ENCODE results near the gene ZNF266.

ZNF266 gene

DNA sequence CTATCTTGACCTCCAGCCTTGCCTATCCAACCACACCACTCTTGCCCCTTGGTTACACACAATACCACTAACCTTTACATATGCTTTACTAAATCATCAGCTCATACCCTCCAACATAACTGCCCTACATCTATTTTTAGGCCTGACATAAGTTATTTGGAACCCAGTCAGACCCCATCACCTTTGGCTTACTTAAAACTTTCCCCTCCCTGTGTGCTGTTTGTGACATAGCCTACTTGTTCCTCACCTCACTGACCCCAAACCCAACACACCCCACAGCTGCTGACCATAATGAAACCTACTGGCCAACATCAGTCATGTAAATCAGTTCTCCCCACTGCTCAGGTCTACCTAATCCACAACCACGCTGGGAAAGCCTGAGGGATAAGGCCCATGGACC lies 4.9 kb downstream of the ZNF266 start:
- TF ChIP-seq, protein P1, sequence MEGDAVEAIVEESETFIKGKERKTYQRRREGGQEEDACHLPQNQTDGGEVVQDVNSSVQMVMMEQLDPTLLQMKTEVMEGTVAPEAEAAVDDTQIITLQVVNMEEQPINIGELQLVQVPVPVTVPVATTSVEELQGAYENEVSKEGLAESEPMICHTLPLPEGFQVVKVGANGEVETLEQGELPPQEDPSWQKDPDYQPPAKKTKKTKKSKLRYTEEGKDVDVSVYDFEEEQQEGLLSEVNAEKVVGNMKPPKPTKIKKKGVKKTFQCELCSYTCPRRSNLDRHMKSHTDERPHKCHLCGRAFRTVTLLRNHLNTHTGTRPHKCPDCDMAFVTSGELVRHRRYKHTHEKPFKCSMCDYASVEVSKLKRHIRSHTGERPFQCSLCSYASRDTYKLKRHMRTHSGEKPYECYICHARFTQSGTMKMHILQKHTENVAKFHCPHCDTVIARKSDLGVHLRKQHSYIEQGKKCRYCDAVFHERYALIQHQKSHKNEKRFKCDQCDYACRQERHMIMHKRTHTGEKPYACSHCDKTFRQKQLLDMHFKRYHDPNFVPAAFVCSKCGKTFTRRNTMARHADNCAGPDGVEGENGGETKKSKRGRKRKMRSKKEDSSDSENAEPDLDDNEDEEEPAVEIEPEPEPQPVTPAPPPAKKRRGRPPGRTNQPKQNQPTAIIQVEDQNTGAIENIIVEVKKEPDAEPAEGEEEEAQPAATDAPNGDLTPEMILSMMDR (IDR thresholded peaks at IDR 0.05; ENCODE audit: low read depth, low read length) = no peak
- TF ChIP-seq MYC (IDR thresholded peaks at IDR 0.05; ENCODE audit: low read depth, low read length) = no peak
- TF ChIP-seq, protein P2, sequence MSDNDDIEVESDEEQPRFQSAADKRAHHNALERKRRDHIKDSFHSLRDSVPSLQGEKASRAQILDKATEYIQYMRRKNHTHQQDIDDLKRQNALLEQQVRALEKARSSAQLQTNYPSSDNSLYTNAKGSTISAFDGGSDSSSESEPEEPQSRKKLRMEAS (IDR thresholded peaks at IDR 0.05; ENCODE audit: low read depth, low read length) = no peak
- no peak for TF ChIP-seq POLR2A (IDR thresholded peaks at IDR 0.05; ENCODE audit: extremely low read depth, insufficient read length)
- no peak overlapping the region for H3K4me3 ChIP-seq (ENCODE audit: low read depth, low read length)
- DNase-seq (ENCODE audit: low read depth) = no peak

DNA sequence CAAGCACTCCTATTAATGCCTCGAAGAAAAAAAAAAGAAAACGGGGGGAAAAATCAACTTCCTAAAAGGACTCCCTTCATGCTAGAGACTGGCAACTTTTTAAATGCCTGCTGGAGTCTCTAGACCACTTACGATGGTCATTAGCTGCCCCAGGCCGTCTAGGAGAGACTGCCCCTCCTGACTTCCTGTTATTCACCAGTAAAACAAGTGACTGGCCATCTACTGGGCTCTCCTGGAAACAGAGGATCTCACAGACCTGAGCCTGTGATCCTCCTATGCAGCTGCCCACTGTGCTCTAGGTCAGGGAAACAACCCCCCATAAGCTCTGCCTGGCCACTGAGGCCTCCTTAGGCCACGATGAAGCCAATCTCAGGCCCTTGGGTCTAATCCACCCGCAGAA lies 7.4 kb downstream of the ZNF266 start:
- TF ChIP-seq MYC (IDR thresholded peaks at IDR 0.05; ENCODE audit: low read depth, low read length) (no peak), POLR2A (IDR thresholded peaks at IDR 0.05; ENCODE audit: extremely low read depth, insufficient read length) (no peak)
- TF ChIP-seq, protein P2 (IDR thresholded peaks at IDR 0.05; ENCODE audit: low read depth, low read length) = no peak
- TF ChIP-seq, protein P1 (IDR thresholded peaks at IDR 0.05; ENCODE audit: low read depth, low read length) = no peak
- no peak overlapping the region for H3K4me3 ChIP-seq (ENCODE audit: low read depth, low read length)
- no peak for DNase-seq (ENCODE audit: low read depth)

DNA sequence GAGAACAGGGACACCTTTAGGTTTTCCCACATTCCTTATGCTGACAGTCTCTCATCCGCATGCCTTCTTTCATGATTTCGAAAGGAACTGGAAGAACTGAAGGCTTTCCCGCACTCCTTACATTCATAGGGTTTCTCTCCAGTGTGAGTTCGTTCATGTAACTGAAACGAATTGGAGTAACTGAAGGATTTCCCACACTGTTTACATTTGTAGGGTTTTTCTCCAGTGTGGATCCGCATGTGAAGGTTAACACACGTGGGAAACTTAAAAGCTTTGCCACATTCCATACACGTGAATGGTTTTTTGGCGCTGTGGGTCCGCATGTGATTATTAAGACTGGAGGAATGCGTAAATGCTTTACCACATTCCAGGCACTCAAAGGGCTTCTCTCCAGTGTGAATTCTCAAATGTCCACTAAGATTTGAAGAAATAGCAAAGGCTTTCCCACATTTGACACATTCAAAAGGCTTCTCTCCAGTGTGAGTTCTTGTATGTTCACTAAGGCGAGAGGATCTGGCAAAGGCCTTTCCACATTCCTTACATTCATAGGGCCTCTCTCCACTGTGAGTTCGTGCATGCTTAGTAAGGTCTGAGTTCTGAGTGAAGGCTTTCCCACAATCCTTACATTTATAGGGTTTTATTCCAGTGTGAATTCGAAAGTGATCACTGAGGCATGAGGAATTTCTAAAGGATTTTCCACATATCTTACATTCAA lies 22.0 kb downstream of the ZNF266 start:
- DNase-seq (ENCODE audit: low read depth) = no peak
- TF ChIP-seq MYC (IDR thresholded peaks at IDR 0.05; ENCODE audit: low read depth, low read length) (no peak), POLR2A (IDR thresholded peaks at IDR 0.05; ENCODE audit: extremely low read depth, insufficient read length) (no peak)
- TF ChIP-seq, protein P1 (IDR thresholded peaks at IDR 0.05; ENCODE audit: low read depth, low read length) = no peak
- TF ChIP-seq, protein P2 (IDR thresholded peaks at IDR 0.05; ENCODE audit: low read depth, low read length) = no peak
- H3K4me3 ChIP-seq (ENCODE audit: low read depth, low read length) = no peak overlapping the region

DNA sequence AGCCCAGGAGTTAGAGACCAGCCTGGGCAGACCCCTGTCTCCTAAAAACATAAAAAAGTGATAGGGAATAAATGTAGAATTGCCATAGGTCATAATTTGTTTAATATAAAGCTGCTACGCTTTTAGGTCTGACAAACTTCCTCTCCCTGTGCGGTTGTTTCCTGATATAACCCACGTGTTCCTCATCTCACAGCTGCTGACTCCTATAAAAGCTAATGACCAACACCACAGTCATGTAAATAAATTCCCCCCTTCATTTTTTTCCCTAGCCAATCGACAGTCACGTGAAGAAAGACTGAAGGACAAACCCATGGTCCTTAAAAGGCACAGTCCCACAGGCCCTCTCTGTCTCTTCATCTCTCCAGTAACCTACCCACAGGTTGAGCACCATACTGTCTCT lies 27.5 kb downstream of the ZNF266 start:
- H3K4me3 ChIP-seq (ENCODE audit: low read depth, low read length) = no peak overlapping the region
- TF ChIP-seq, protein P2 (IDR thresholded peaks at IDR 0.05; ENCODE audit: low read depth, low read length) = peak; percentile 86
- TF ChIP-seq POLR2A (IDR thresholded peaks at IDR 0.05; ENCODE audit: extremely low read depth, insufficient read length) (no peak), MYC (IDR thresholded peaks at IDR 0.05; ENCODE audit: low read depth, low read length) (no peak)
- TF ChIP-seq, protein P1 (IDR thresholded peaks at IDR 0.05; ENCODE audit: low read depth, low read length) = no peak
- DNase-seq (ENCODE audit: low read depth) = peak; percentile 40

DNA sequence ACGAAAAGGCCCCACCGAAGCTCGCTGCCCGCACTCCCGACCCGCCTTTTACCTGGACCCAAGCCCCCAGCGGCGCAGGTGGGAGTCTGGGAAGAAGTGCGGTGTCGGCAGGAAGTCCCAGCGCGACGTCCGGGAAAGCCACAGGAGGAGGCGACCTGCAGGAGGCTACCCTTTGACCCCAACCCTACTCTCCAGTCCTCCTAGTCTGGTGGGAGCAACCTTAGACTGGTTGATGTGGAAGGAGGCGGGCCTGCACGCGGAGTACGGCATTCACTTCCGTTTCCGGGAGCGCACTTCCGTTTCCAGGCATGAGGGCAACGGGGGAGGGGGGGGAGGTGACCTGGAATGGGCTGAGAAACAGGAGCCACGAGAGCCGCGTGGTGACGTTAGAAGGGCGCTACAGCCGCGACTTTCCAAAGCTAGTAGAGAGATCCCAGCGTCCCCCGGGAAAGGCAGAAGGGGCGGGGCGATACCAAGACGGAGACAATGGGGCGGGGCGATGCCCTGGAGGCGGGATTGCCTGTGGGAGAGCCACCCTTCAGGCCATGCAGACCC lies 28.5 kb downstream of the ZNF266 start:
- H3K4me3 ChIP-seq (ENCODE audit: low read depth, low read length) = no peak overlapping the region

More for the DNA sequence above, 28.5 kb downstream of the ZNF266 start:
- DNase-seq (ENCODE audit: low read depth) = no peak
- TF ChIP-seq POLR2A (IDR thresholded peaks at IDR 0.05; ENCODE audit: extremely low read depth, insufficient read length) = no peak
- TF ChIP-seq, protein P1 (IDR thresholded peaks at IDR 0.05; ENCODE audit: low read depth, low read length) = no peak
- TF ChIP-seq, protein P2 (IDR thresholded peaks at IDR 0.05; ENCODE audit: low read depth, low read length) = no peak
- no peak for TF ChIP-seq MYC (IDR thresholded peaks at IDR 0.05; ENCODE audit: low read depth, low read length)

Measured in NB4 (cell line).